H1 (cell line): ENCODE measurements around the gene STK39. TPM values are rescaled to one million over a fixed set of nuclear protein-coding genes. Genes with fewer than 3 reads are reported as not detected.

Experiments
- CTCF ChIA-PET: fragments of 300-600 bp; sonication (Branson Sonifier 250); formaldehyde crosslinking; loops from one replicate; lab custom pipeline; 2021; ENCODE audit not compliant: partially characterized antibody; lab: Charles Lee
- POLR2A ChIA-PET: fragments of 300-600 bp; sonication (Branson Sonifier 250); formaldehyde crosslinking; loops from one replicate; lab custom pipeline; 2021; ENCODE audit warnings: inconsistent platforms; ENCODE audit not compliant: partially characterized antibody; lab: Charles Lee
- DNase-seq, 2 experiments: peaks; one replicate each; pipeline versions ENCODE4 v3.0.0 to v3.0.0-alpha.2; 2010 to 2022; ENCODE audit warnings: low spot score in 2 of 2, low read depth in 1 of 2, mixed read lengths in 1 of 2
- FAIRE-seq: peaks from 2 replicates; lab custom pipeline; 2011; peaks lifted over from hg19 to GRCh38; lab: Jason Lieb, UNC
- H2AFZ ChIP-seq: 2 replicates; pipeline ENCODE4 v1.8.1; 2012; ENCODE audit warnings: low read length, inconsistent platforms
- H2AK5ac ChIP-seq: 2 replicates; pipeline ENCODE4 v1.6.1; 2013; ENCODE audit warnings: low read depth, low read length
- H2BK120ac ChIP-seq: replicated peaks from 2 replicates; pipeline ENCODE3; 2013; ENCODE audit warnings: low read depth, low read length, inconsistent platforms
- H2BK12ac ChIP-seq: 2 replicates; pipeline ENCODE4 v1.6.1; 2013; ENCODE audit warnings: low read depth, low read length
- H2BK15ac ChIP-seq: 2 replicates; pipeline ENCODE4 v1.6.1; 2013; ENCODE audit warnings: low read length
- H2BK20ac ChIP-seq: 2 replicates; pipeline ENCODE4 v1.6.1; 2013; ENCODE audit warnings: low read length
- H2BK5ac ChIP-seq: 2 replicates; pipeline ENCODE4 v1.6.1; 2013; ENCODE audit warnings: low read depth, low read length
- H3K14ac ChIP-seq: 2 replicates; pipeline ENCODE4 v1.6.1; 2013; ENCODE audit warnings: inconsistent platforms; ENCODE audit not compliant: insufficient read length
- H3K18ac ChIP-seq: 2 replicates; pipeline ENCODE4 v1.6.1; 2013; ENCODE audit warnings: low read length; ENCODE audit errors: extremely low read depth
- H3K23ac ChIP-seq: 2 replicates; pipeline ENCODE4 v1.6.1; 2013; ENCODE audit warnings: inconsistent platforms; ENCODE audit not compliant: insufficient read length
- H3K23me2 ChIP-seq: 2 replicates; pipeline ENCODE4 v1.6.1; 2013; ENCODE audit warnings: low read depth, low read length
- H3K27ac ChIP-seq: 2 replicates; pipeline ENCODE4 v1.6.1; 2011; ENCODE audit warnings: low read depth, low read length, inconsistent platforms
- H3K27me3 ChIP-seq, 4 experiments: replicated peaks in 1 of 4; 1 replicate in 1 of 4; 2 replicates in 3 of 4; pipeline versions ENCODE4 v1.6.1 to v1.8.1; 2011 to 2013; ENCODE audit warnings: low read length in 3 of 4, mild to moderate bottlenecking in 3 of 4, inconsistent platforms in 2 of 4, mixed read lengths in 2 of 4, moderate library complexity in 1 of 4; ENCODE audit not compliant: control insufficient read depth in 3 of 4, insufficient read depth in 3 of 4; ENCODE audit errors: extremely low read depth in 1 of 4
- H3K36me3 ChIP-seq, 4 experiments: 2 replicates each; pipeline versions ENCODE4 v1.6.1 to v1.8.1; 2011 to 2013; ENCODE audit warnings: mild to moderate bottlenecking in 4 of 4, low read length in 3 of 4, moderate library complexity in 2 of 4, control low read depth in 1 of 4, inconsistent platforms in 1 of 4; ENCODE audit not compliant: insufficient read depth in 4 of 4, control insufficient read depth in 2 of 4
- H3K4ac ChIP-seq: replicated peaks from 2 replicates; pipeline ENCODE3; 2013; ENCODE audit warnings: low read length, low read depth, mixed read lengths, inconsistent platforms; ENCODE audit not compliant: insufficient read length
- H3K4me1 ChIP-seq, 4 experiments: replicated peaks in 1 of 4; 1 replicate in 1 of 4; 2 replicates in 3 of 4; pipeline versions ENCODE4 v1.6.1 to v1.8.1; 2011 to 2013; ENCODE audit warnings: low read length in 3 of 4, inconsistent platforms in 2 of 4, mixed read lengths in 1 of 4; ENCODE audit not compliant: insufficient read depth in 4 of 4, control insufficient read depth in 3 of 4
- H3K4me2 ChIP-seq, 2 experiments: 2 replicates each; pipeline versions ENCODE4 v1.6.1 to v1.8.1; 2011 to 2013; ENCODE audit warnings: low read depth in 2 of 2, low read length in 2 of 2, control low read depth in 1 of 2, inconsistent platforms in 1 of 2, mild to moderate bottlenecking in 1 of 2; ENCODE audit not compliant: insufficient read depth in 1 of 2
- H3K4me3 ChIP-seq, 4 experiments: fragments of 200-600, 300-600 bp in 1 of 4; sonication (generic), shearing (Covaris generic), sonication (Bioruptor Twin) in 1 of 4; 2 replicates each; pipeline versions ENCODE4 v1.5.1 to v1.8.1; 2011 to 2016; ENCODE audit warnings: low read length in 4 of 4, low read depth in 3 of 4, control low read depth in 2 of 4, inconsistent platforms in 2 of 4, mild to moderate bottlenecking in 2 of 4, mixed read lengths in 1 of 4, moderate library complexity in 1 of 4; ENCODE audit not compliant: insufficient read depth in 2 of 4; ENCODE audit errors: extremely low read depth in 1 of 4
- H3K56ac ChIP-seq: replicated peaks from 2 replicates; pipeline ENCODE3; 2013; ENCODE audit warnings: low read depth, mild to moderate bottlenecking, mixed read lengths, low read length, inconsistent platforms; ENCODE audit not compliant: insufficient read length
- H3K79me1 ChIP-seq: 2 replicates; pipeline ENCODE4 v1.6.1; 2013; ENCODE audit warnings: low read depth, low read length, control low read depth
- H3K79me2 ChIP-seq, 2 experiments: 2 replicates each; pipeline versions ENCODE4 v1.6.1 to v1.8.1; 2012 to 2013; ENCODE audit warnings: low read length in 2 of 2, mild to moderate bottlenecking in 2 of 2, inconsistent platforms in 1 of 2; ENCODE audit not compliant: insufficient read depth in 2 of 2, control insufficient read depth in 1 of 2
- H3K9ac ChIP-seq, 4 experiments: replicated peaks in 1 of 4; 1 replicate in 1 of 4; 2 replicates in 3 of 4; pipeline versions ENCODE4 v1.6.1 to v1.8.1; 2011 to 2013; ENCODE audit warnings: low read depth in 3 of 4, low read length in 3 of 4, control low read depth in 2 of 4, mild to moderate bottlenecking in 2 of 4, moderate library complexity in 2 of 4, inconsistent platforms in 1 of 4; ENCODE audit errors: extremely low read depth in 1 of 4
- H3K9me3 ChIP-seq, 2 experiments: 2 replicates each; pipeline versions ENCODE4 v1.6.1 to v1.8.1; 2012 to 2013; ENCODE audit warnings: mild to moderate bottlenecking in 2 of 2, moderate library complexity in 2 of 2, control low read depth in 1 of 2, inconsistent platforms in 1 of 2, low read depth in 1 of 2, low read length in 1 of 2, mixed read lengths in 1 of 2; ENCODE audit not compliant: insufficient read depth in 2 of 2
- H4K20me1 ChIP-seq, 2 experiments: replicated peaks in 1 of 2; 2 replicates each; pipeline versions ENCODE3 to v1.8.1; 2011 to 2013; ENCODE audit warnings: inconsistent platforms in 2 of 2, low read length in 2 of 2, mild to moderate bottlenecking in 1 of 2; ENCODE audit not compliant: insufficient read depth in 2 of 2, control insufficient read depth in 1 of 2
- H4K5ac ChIP-seq: 2 replicates; pipeline ENCODE4 v1.6.1; 2013; ENCODE audit warnings: low read length, low read depth, mixed read lengths, inconsistent platforms; ENCODE audit not compliant: insufficient read length
- H4K8ac ChIP-seq: 2 replicates; pipeline ENCODE4 v1.8.0; 2013; ENCODE audit warnings: mild to moderate bottlenecking, moderate library complexity, low read length, inconsistent platforms; ENCODE audit not compliant: insufficient read depth; ENCODE audit errors: extremely low read depth
- H4K91ac ChIP-seq: replicated peaks from 2 replicates; pipeline ENCODE3; 2013; ENCODE audit warnings: low read length, mixed read lengths, inconsistent platforms; ENCODE audit not compliant: insufficient read length
- BCL11A ChIP-seq, 2 experiments: IDR thresholded peaks; one replicate each; pipeline ENCODE4 v1.6.1; 2011; ENCODE audit warnings: low read depth in 2 of 2, low read length in 2 of 2, mild to moderate bottlenecking in 2 of 2
- CBX8 ChIP-seq: fragments of 300-800, 300-1000 bp; sonication (generic); IDR thresholded peaks from 2 replicates; pipeline ENCODE4 v1.7.1; 2016; ENCODE audit warnings: low read depth, low read length, borderline replicate concordance
- CHD1 ChIP-seq: IDR thresholded peaks from 2 replicates; pipeline ENCODE4 v1.6.1; 2012; ENCODE audit warnings: low read depth, low read length, improper control_type of control experiment
- HDAC6 ChIP-seq: IDR thresholded peaks from one replicate; pipeline ENCODE4 v1.7.1; 2012; ENCODE audit warnings: low read depth, mild to moderate bottlenecking, inconsistent platforms, low read length, moderate library complexity
- NRF1 ChIP-seq: IDR thresholded peaks from 2 replicates; pipeline ENCODE4 v1.6.1; 2011; ENCODE audit warnings: mild to moderate bottlenecking, low read depth, low read length, improper control_type of control experiment
- SIN3A ChIP-seq, 2 experiments: IDR thresholded peaks in 1 of 2; conservative IDR thresholded peaks in 1 of 2; 2 replicates each; pipeline ENCODE4 v1.6.1; 2011 to 2012; ENCODE audit warnings: low read length in 2 of 2, improper control_type of control experiment in 1 of 2, low read depth in 1 of 2, mild to moderate bottlenecking in 1 of 2
- SP4 ChIP-seq: IDR thresholded peaks from 2 replicates; pipeline ENCODE4 v1.6.1; 2012; ENCODE audit warnings: low read length, inconsistent platforms
- TCF12 ChIP-seq: IDR thresholded peaks from 2 replicates; pipeline ENCODE4 v1.6.1; 2011; ENCODE audit warnings: low read depth, mild to moderate bottlenecking, low read length
- WGBS, 2 experiments: shearing (Covaris generic) in 1 of 2; methylation state at CpG; one replicate each; pipeline versions ENCODE4 v1.1.6 to v1.1.7; 2013 to 2015; ENCODE audit warnings: low lambda C conversion rate in 2 of 2, mixed read lengths in 2 of 2, inconsistent platforms in 1 of 2, low coverage in 1 of 2, missing lambda C conversion rate in 1 of 2; ENCODE audit not compliant: insufficient replicate concordance in 2 of 2, insufficient coverage in 1 of 2, insufficient read length in 1 of 2; ENCODE audit errors: extremely low coverage in 1 of 2, missing lambda C conversion rate in 1 of 2; 5-methylcytosine and 5-hydroxymethylcytosine counted together
- polyA plus RNA-seq, 7 experiments: library from polyadenylated mRNA; depleted of rRNA in 3 of 7; stranded (reverse) in 5 of 7; unstranded in 2 of 7; fragments of >200 nt in 5 of 7; fragments of 200-250 nt in 2 of 7; gene quantifications; 1 replicate in 5 of 7; 2 replicates in 1 of 7; 4 replicates in 1 of 7; pipeline versions ENCODE4 v1.2.1 to v1.2.3, GENCODE V29; 2011 to 2013; ENCODE audit warnings: missing spikeins in 2 of 7, mixed read lengths in 2 of 7
- total RNA-seq: library from RNA; stranded (reverse); fragmentation: NEBNext Ultra II Directional; extraction: Animal tissue kit (Norgen Biotek cat#: 25700); gene quantifications from 2 replicates; pipeline ENCODE4 v1.2.1, GENCODE V29; 2021

Gene STK39
- total and polyA plus RNA-seq, 2 of the 8 experiments (the other 6 are each of a cell fraction or from before 2014, with no cell fraction given): 13.7 to 23.8 TPM

DNA sequence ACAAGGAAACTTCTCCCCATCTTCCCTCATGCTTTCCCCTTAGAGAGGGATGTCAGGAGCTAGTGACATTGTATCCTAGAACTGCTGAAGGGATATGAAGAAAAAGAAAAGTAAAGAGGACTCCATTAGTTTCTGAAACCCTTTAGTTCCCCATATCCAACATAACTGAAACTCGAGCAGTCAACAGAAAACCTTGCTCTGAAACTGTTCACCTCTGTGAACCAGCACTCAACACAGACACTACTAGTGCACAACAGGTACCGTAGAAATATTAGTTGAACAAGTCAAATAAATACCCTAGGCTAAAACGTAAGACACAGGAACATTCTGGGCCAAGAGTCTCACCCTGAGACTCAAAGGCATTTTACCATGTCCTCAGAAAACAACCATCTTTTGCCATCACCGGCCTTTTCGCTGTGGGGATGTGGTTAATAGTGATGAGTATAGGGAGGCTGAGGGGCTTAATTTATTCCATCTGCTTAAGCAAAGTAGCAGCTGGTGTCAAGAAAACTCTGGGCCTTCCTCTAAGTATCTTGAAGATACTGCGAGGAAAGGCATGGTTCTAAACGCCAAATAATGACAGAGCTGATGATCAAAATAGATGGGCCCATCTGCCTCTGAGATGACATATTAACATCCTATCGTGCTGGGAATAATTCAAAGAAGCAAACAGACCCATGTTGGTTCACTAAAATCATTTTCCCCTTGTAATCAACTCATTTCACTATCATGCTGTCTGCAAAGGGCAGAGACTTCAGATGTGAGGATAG, 156.8 kb downstream of the STK39 start:
- FAIRE-seq: no peak
- no peaks in the 10 kb centered on the region; the same call in 1 of the 2 replicates for H3K23me2 ChIP-seq
- H3K9me3 ChIP-seq: no peaks in the 10 kb centered on the region
- H2BK20ac ChIP-seq: no peak overlapping the region
- CTCF ChIA-PET: interaction anchor here (0.8 kb wide), 2 partner anchors 25 to 128 kb away, joined by 3 to 4 read pairs; no protein-coding TSS in a partner anchor
- DNase-seq: no peak
- no peak overlapping the region for H2AFZ ChIP-seq
- no peak overlapping the region for H3K4me3 ChIP-seq
- H3K14ac ChIP-seq: no peak overlapping the region
- no peak overlapping the region for H3K4ac ChIP-seq
- no peak overlapping the region for H2BK12ac ChIP-seq
- no peak overlapping the region for H3K23ac ChIP-seq
- no peaks in the 10 kb centered on the region for H3K79me1 ChIP-seq
- POLR2A ChIA-PET: no interaction called here
- no peaks in the 10 kb centered on the region for H3K79me2 ChIP-seq
- H4K91ac ChIP-seq: no peak overlapping the region
- H4K8ac ChIP-seq: no peak overlapping the region
- 95% methylated on average over 8 of the region's 8 CpGs; no CpG with 5 or more reads in 1 of the 2 experiments for WGBS, 2 experiments
- no peak overlapping the region for H2BK5ac ChIP-seq
- no peak overlapping the region for H2BK15ac ChIP-seq
- no peaks in the 10 kb centered on the region for H3K36me3 ChIP-seq
- H2BK120ac ChIP-seq: no peak overlapping the region
- H2AK5ac ChIP-seq: no peak overlapping the region
- no peaks in the 10 kb centered on the region for H3K27me3 ChIP-seq
- H3K9ac ChIP-seq: no peak overlapping the region
- no peak overlapping the region for H3K56ac ChIP-seq
- H3K4me2 ChIP-seq: no peak overlapping the region
- H3K4me1 ChIP-seq: no peaks in the 10 kb centered on the region
- no peak overlapping the region for H4K5ac ChIP-seq
- H4K20me1 ChIP-seq: no peaks in the 10 kb centered on the region
- no peak overlapping the region for H3K18ac ChIP-seq
- no peak overlapping the region for H3K27ac ChIP-seq
- TF ChIP-seq HDAC6 (no peak), SP4 (no peak), NRF1 (no peak), CHD1 (no peak), CBX8 (no peak), BCL11A (IDR thresholded peaks at IDR 0.05; ENCODE audit: low read depth in 2 of 2, low read length in 2 of 2) (no peak), SIN3A (conservative IDR thresholded peaks at IDR 0.05 in 1 of 2, IDR thresholded peaks at IDR 0.05 in 1 of 2; ENCODE audit: low read depth in 1 of 2, low read length in 2 of 2) (no peak), TCF12 (no peak)
